Glutamatergic neuron (in vitro differentiated cells): ENCODE results near the gene XPOT. TPM values are rescaled to one million over a fixed set of nuclear protein-coding genes. Genes with fewer than 3 reads are reported as not detected.

Experiments used
- DNase-seq: peaks from one replicate; pipeline ENCODE4 v3.0.0; 2022
- H3K27ac Mint-ChIP-seq: one replicate; pipeline ENCODE4 v1.8.0; 2020; ENCODE audit warnings: mild to moderate bottlenecking, mixed read lengths, inconsistent platforms; ENCODE audit not compliant: unreplicated experiment
- H3K27me3 Mint-ChIP-seq: one replicate; pipeline ENCODE4 v1.8.0; 2020; ENCODE audit warnings: mild to moderate bottlenecking, moderate library complexity, mixed read lengths, inconsistent platforms; ENCODE audit not compliant: unreplicated experiment
- H3K36me3 Mint-ChIP-seq: one replicate; pipeline ENCODE4 v1.8.0; 2020; ENCODE audit warnings: mild to moderate bottlenecking, mixed read lengths, inconsistent platforms; ENCODE audit not compliant: unreplicated experiment
- H3K4me1 Mint-ChIP-seq: one replicate; pipeline ENCODE4 v1.8.0; 2020; ENCODE audit warnings: mild to moderate bottlenecking, low read depth, mixed read lengths, inconsistent platforms; ENCODE audit not compliant: unreplicated experiment
- H3K4me3 Mint-ChIP-seq: one replicate; pipeline ENCODE4 v1.8.0; 2020; ENCODE audit warnings: mild to moderate bottlenecking, mixed read lengths, inconsistent platforms; ENCODE audit not compliant: unreplicated experiment
- H3K9me3 Mint-ChIP-seq: one replicate; pipeline ENCODE4 v1.8.0; 2020; ENCODE audit warnings: mild to moderate bottlenecking, moderate library complexity, mixed read lengths, inconsistent platforms; ENCODE audit not compliant: unreplicated experiment
- CTCF ChIP-seq: fragments of 200-600 bp; sonication (generic); IDR thresholded peaks from one replicate; pipeline ENCODE4 v1.5.0; 2021; ENCODE audit not compliant: partially characterized antibody, unreplicated experiment
- total RNA-seq: library from RNA; stranded (reverse); fragmentation: NEBNext Ultra II Directional; extraction: Animal tissue kit (Norgen Biotek cat#: 25700); gene quantifications from one replicate; pipeline ENCODE4 v1.2.1, GENCODE V29; 2021; ENCODE audit not compliant: unreplicated experiment

XPOT gene
- total RNA-seq, 1 donor from 2014 or later: 108 TPM

- TF ChIP-seq CTCF: no peak
- no peak overlapping the region for H3K27ac Mint-ChIP-seq
- DNase-seq: no peak
- peaks cover 19% of the 10 kb centered on the region for H3K4me1 Mint-ChIP-seq
- H3K4me3 Mint-ChIP-seq: no peak overlapping the region
- H3K9me3 Mint-ChIP-seq: peaks cover 5% of the 10 kb centered on the region
- H3K36me3 Mint-ChIP-seq: no peaks in the 10 kb centered on the region
- H3K27me3 Mint-ChIP-seq: no peaks in the 10 kb centered on the region
Observed at GRCh38 chr12:64456119-64456518, 51.9 kb downstream of the XPOT start.

DNA sequence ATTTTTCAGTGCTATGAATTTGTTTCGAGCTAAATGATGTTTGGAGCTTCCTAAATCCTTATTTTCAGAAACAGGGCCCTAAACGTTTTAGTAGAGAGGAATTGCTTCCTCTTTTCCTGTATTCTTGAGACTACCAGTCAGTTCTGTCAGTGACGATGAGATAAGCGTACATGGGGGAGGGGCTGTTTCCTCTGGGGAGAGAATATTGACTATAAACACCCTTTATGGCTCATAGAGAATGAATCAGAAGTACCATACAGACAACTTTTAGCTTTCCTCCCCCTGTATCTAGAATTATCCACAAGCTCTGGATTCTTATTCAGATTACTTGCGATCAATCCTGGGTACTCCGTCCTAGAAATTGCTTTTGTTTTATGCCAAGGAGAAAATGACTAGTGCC is 52.8 kb downstream of the XPOT start:
- H3K36me3 Mint-ChIP-seq: no peaks in the 10 kb centered on the region
- TF ChIP-seq CTCF: no peak
- H3K4me1 Mint-ChIP-seq: peaks cover 23% of the 10 kb centered on the region
- no peak overlapping the region for H3K27ac Mint-ChIP-seq
- no peak overlapping the region for H3K4me3 Mint-ChIP-seq
- no peaks in the 10 kb centered on the region for H3K27me3 Mint-ChIP-seq
- no peaks in the 10 kb centered on the region for H3K9me3 Mint-ChIP-seq
- peak; percentile 36 for DNase-seq

- H3K27ac Mint-ChIP-seq: no peak overlapping the region
- no peaks in the 10 kb centered on the region for H3K36me3 Mint-ChIP-seq
- TF ChIP-seq CTCF: no peak
- H3K4me1 Mint-ChIP-seq: peaks cover 23% of the 10 kb centered on the region
- H3K4me3 Mint-ChIP-seq: no peak overlapping the region
- no peaks in the 10 kb centered on the region for H3K27me3 Mint-ChIP-seq
- no peak for DNase-seq
- H3K9me3 Mint-ChIP-seq: no peaks in the 10 kb centered on the region
Observed at GRCh38 chr12:64457466-64457865, 53.3 kb downstream of the XPOT start.

DNA sequence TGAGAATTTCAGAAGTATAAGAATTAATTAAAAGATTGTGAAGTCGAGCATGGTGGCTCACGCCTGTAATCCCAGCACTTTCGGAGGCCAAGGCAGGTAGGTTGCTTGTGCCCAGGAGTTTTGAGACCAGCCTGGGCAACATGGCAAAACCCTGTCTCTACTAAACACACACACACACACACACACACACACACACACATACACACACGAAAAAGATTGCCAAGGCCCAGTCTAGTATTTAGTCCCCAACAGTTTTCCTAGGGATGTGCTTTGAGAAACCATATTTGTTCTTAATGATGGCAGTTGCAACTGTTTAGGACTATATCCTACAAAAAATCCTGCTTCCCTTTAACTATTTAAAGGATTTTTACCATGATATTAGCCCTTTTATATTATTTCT is 53.7 kb downstream of the XPOT start:
- Mint-ChIP-seq H3K4me1 (peaks cover 23% of the 10 kb centered on the region), H3K27ac (no peak overlapping the region), H3K36me3 (no peaks in the 10 kb centered on the region), H3K27me3 (no peaks in the 10 kb centered on the region), H3K4me3 (no peak overlapping the region), H3K9me3 (no peaks in the 10 kb centered on the region)
- no peak for DNase-seq
- no peak for TF ChIP-seq CTCF

DNA sequence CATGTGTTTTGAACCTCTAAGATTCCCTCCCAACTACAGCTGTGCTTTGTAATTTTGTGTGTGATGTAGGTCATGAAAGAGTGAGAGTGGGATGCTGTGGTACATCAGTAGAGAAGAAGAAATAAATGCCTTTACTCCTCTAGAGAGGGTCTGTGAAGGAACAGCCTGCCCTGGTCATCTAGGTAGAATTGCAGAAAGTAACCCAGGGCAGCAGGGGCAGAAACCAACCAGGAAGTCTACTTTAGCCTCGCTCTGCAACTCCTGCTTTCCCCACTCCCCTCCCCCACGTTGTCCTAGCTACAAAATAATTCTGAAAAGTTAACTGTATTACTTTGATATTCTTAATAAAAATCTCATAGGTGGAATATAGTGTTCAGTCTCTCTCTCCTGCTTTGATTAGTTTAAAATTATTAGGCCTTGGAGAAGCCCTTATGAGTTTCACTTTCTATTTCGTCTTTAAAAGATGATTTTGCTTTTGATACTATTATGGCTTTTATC is 55.3 kb downstream of the XPOT start:
- DNase-seq: no peak
- Mint-ChIP-seq H3K4me1 (peaks cover 23% of the 10 kb centered on the region), H3K27me3 (no peaks in the 10 kb centered on the region), H3K4me3 (no peak overlapping the region), H3K36me3 (no peaks in the 10 kb centered on the region), H3K27ac (no peak overlapping the region), H3K9me3 (no peaks in the 10 kb centered on the region)
- TF ChIP-seq CTCF: no peak
